ENCODE data around the gene PDE4C.

Gene PDE4C

GRCh38 chr19:18197941-18198340 is 28.3 kb downstream of the PDE4C start:
- no peak for DNase-seq

GRCh38 chr19:18197306-18197705 is 28.9 kb downstream of the PDE4C start:
- no peak for DNase-seq

- DNase-seq: no peak
Measured at GRCh38 chr19:18196511-18196845, 29.8 kb downstream of the PDE4C start.

- DNase-seq: peak in 1 of 4 experiments; percentile 30
Measured at GRCh38 chr19:18194554-18195238, 31.5 kb downstream of the PDE4C start.

- no peak for DNase-seq
Measured at GRCh38 chr19:18194181-18194530, 32.1 kb downstream of the PDE4C start.

GRCh38 chr19:18193388-18194180 is 32.7 kb downstream of the PDE4C start:
- DNase-seq: no peak

GRCh38 chr19:18192673-18193387 is 33.4 kb downstream of the PDE4C start, which contains the start of gene MPV17L2:
MPV17L2 (plus strand) TSS chr19:18193218; CDS start chr19:18193282, 64 bp downstream.
- DNase-seq: peak; percentile 93 to 100 (median 99)

- no peak for DNase-seq
Measured at GRCh38 chr19:18191640-18192062, 34.6 kb downstream of the PDE4C start.

- no peak for DNase-seq
Measured at GRCh38 chr19:18190278-18190677, 36.0 kb downstream of the PDE4C start.

GRCh38 chr19:18185538-18185937 is 40.7 kb downstream of the PDE4C start:
- DNase-seq: no peak

GRCh38 chr19:18183529-18183928 is 42.7 kb downstream of the PDE4C start:
- DNase-seq: no peak

- DNase-seq: no peak
Measured at GRCh38 chr19:18179957-18180356, 46.3 kb downstream of the PDE4C start.

- no peak for DNase-seq
Measured at GRCh38 chr19:18176367-18177310, 49.6 kb downstream of the PDE4C start.

GRCh38 chr19:18174983-18175382 is 51.3 kb downstream of the PDE4C start:
- no peak for DNase-seq

Measured in activated naive CD4-positive, alpha-beta T cell (primary cell).